NCI-H82 (cell line): ENCODE measurements around the gene PTGR3.
"Not testable (repeated sequence)": the region's sequence is repeated elsewhere in the genome, so short reads cannot be mapped to it uniquely, and the experiment has no call there.

Experiments used
- DNase-seq: peaks from one replicate; lab custom pipeline; 2025; lab: John Stamatoyannopoulos, UW

The PTGR3 gene

GRCh38 chr18:75202696-75203365, 6.1 kb downstream of the PTGR3 start:
- DNase-seq = no peak

- DNase-seq = no peak
These were observed 7.4 kb downstream of the PTGR3 start for GRCh38 chr18:75201282-75202270.

GRCh38 chr18:75200605-75201280, 8.2 kb downstream of the PTGR3 start:
- DNase-seq = no peak

GRCh38 chr18:75200071-75200470, 8.9 kb downstream of the PTGR3 start:
- no peak for DNase-seq

- no peak for DNase-seq
These were observed 9.6 kb downstream of the PTGR3 start for GRCh38 chr18:75199327-75199726.

GRCh38 chr18:75198036-75198435, 10.9 kb downstream of the PTGR3 start:
- no peak for DNase-seq

- DNase-seq = no peak
These were observed 16.0 kb downstream of the PTGR3 start for GRCh38 chr18:75192899-75193298.

GRCh38 chr18:75189696-75190095, 19.2 kb downstream of the PTGR3 start:
- no peak for DNase-seq

GRCh38 chr18:75187702-75188101, 21.2 kb downstream of the PTGR3 start:
- DNase-seq = not testable (repeated sequence)

GRCh38 chr18:75185460-75185859, 23.5 kb downstream of the PTGR3 start:
- DNase-seq = no peak

- DNase-seq = no peak
These were observed 24.9 kb downstream of the PTGR3 start for GRCh38 chr18:75183973-75184493.

- no peak for DNase-seq
These were observed 25.4 kb downstream of the PTGR3 start for GRCh38 chr18:75183524-75183923.

GRCh38 chr18:75179819-75180600, 28.9 kb downstream of the PTGR3 start:
- no peak for DNase-seq

- DNase-seq = no peak
These were observed 30.6 kb downstream of the PTGR3 start for GRCh38 chr18:75178376-75178775.

- no peak for DNase-seq
These were observed 32.1 kb downstream of the PTGR3 start for GRCh38 chr18:75176849-75177248.

GRCh38 chr18:75173738-75174137, 35.2 kb downstream of the PTGR3 start:
- no peak for DNase-seq

GRCh38 chr18:75173125-75173432, 35.9 kb downstream of the PTGR3 start:
- peak; percentile 1 for DNase-seq

GRCh38 chr18:75172299-75173124, 36.4 kb downstream of the PTGR3 start:
- DNase-seq = no peak

GRCh38 chr18:75170916-75171315, 38.0 kb downstream of the PTGR3 start:
- DNase-seq = no peak

- no peak for DNase-seq
These were observed 38.7 kb downstream of the PTGR3 start for GRCh38 chr18:75170022-75170789.
